ENCODE results near the gene TAC1. TPM values are rescaled to one million over a fixed set of nuclear protein-coding genes. Genes with fewer than 3 reads are reported as not detected.

Gene TAC1
- total and polyA plus RNA-seq, 4 donors, result not detected

Other genes with a start within 250 kb of the TAC1 start
- gene ASNS, start 140.3 kb downstream of the TAC1 start, total RNA-seq, result 10 to 100 TPM in 1 of 2 donors, 1 to 10 TPM in 1; 1.9 to 14.8 TPM
- gene ASNS, start 140.3 kb downstream of the TAC1 start, polyA plus RNA-seq, result 1 to 10 TPM; 2.2 to 7.2 TPM

Measured in liver (tissue), 4 donors.